SK-N-DZ (cell line): Measurements from ENCODE around the gene RNF38. TPM values are rescaled to one million over a fixed set of nuclear protein-coding genes. Genes with fewer than 3 reads are reported as not detected.
"Not testable (repeated sequence)": the region's sequence is repeated elsewhere in the genome, so short reads cannot be mapped to it uniquely, and the experiment has no call there.

Experiments
- DNase-seq: peaks from one replicate; pipeline ENCODE4 v3.0.0-alpha.2; 2015; ENCODE audit warnings: low spot score
- polyA plus RNA-seq, 2 experiments: library from polyadenylated mRNA; depleted of rRNA; stranded (reverse); fragments of >200 nt; gene quantifications; 2 replicates each; pipeline ENCODE4 v1.2.3, GENCODE V29; 2014

Gene RNF38
- 15.8 and 15.9 TPM in 2 replicates for polyA plus RNA-seq (2014; cell fraction: cytosol; rRNA removed)
- 13.3 and 18.4 TPM in 2 replicates for polyA plus RNA-seq (2014; cell fraction: nucleus; rRNA removed)

- DNase-seq, result no peak
Measured at GRCh38 chr9:36399980-36400331, at the start of gene RNF38. TSS of gene RNF38 (minus strand) at chr9:36400269. CDS start at chr9:36400108, 161 bp downstream.

- DNase-seq, result not testable (repeated sequence)
Measured at GRCh38 chr9:36448555-36448954, 48.5 kb upstream of the RNF38 start.

- DNase-seq, result no peak
Measured at GRCh38 chr9:36448017-36448416, 47.9 kb upstream of the RNF38 start.

GRCh38 chr9:36446678-36447077, 46.6 kb upstream of the RNF38 start:
- not testable (repeated sequence) for DNase-seq

- no peak for DNase-seq
Measured at GRCh38 chr9:36445800-36446361, 45.8 kb upstream of the RNF38 start.

- DNase-seq, result no peak
Measured at GRCh38 chr9:36444203-36444602, 44.1 kb upstream of the RNF38 start.

GRCh38 chr9:36443581-36443980, 43.5 kb upstream of the RNF38 start:
- DNase-seq, result no peak

GRCh38 chr9:36442710-36443109, 42.6 kb upstream of the RNF38 start:
- no peak for DNase-seq

- no peak for DNase-seq
Measured at GRCh38 chr9:36441966-36442365, 41.9 kb upstream of the RNF38 start.

GRCh38 chr9:36438536-36439236, 38.6 kb upstream of the RNF38 start:
- DNase-seq, result no peak

GRCh38 chr9:36437790-36438189, 37.7 kb upstream of the RNF38 start:
- DNase-seq, result no peak

- DNase-seq, result no peak
Measured at GRCh38 chr9:36436909-36437308, 36.8 kb upstream of the RNF38 start.

GRCh38 chr9:36433386-36433785, 33.3 kb upstream of the RNF38 start:
- DNase-seq, result no peak

- DNase-seq, result no peak
Measured at GRCh38 chr9:36431078-36431477, 31.0 kb upstream of the RNF38 start.

GRCh38 chr9:36426945-36427344, 26.9 kb upstream of the RNF38 start:
- DNase-seq, result no peak

GRCh38 chr9:36426348-36426747, 26.3 kb upstream of the RNF38 start:
- no peak for DNase-seq

- DNase-seq, result no peak
Measured at GRCh38 chr9:36424289-36425055, 24.4 kb upstream of the RNF38 start.

- DNase-seq, result no peak
Measured at GRCh38 chr9:36423206-36423605, 23.1 kb upstream of the RNF38 start.

- DNase-seq, result no peak
Measured at GRCh38 chr9:36416890-36417289, 16.8 kb upstream of the RNF38 start.

- DNase-seq, result no peak
Measured at GRCh38 chr9:36415822-36416525, 15.9 kb upstream of the RNF38 start.

GRCh38 chr9:36411410-36411809, 11.3 kb upstream of the RNF38 start:
- DNase-seq, result not testable (repeated sequence)

GRCh38 chr9:36409076-36409475, 9.0 kb upstream of the RNF38 start:
- DNase-seq, result not testable (repeated sequence)
